Raji (cell line): ENCODE results near the gene ACKR1.

Experiments
- POLR2A ChIP-seq: IDR thresholded peaks from 2 replicates; pipeline ENCODE4 v1.6.1; 2011; ENCODE audit warnings: low read depth, low read length, control low read depth; ENCODE audit not compliant: insufficient read depth

ACKR1 gene

DNA sequence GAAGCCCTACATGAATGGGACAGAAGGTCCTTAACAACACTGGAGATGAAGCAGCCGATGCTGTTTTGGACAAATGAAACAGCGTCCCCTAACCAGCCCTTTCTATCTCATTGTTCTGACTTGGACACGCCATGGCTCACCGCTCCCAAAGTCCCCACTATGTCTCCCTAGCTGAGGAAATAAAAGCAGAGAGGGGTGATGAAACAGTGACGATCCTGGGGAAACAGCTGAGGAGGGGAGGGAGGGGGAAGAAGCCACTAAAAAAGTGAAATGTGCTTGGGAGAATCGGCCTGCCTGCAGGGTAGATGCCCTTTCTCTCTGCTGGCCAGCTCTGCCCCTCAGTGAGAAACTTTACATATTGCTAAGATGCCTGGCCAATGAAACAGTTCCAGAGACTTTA is 1.1 kb upstream of the ACKR1 start:
- TF ChIP-seq POLR2A, result no peak

DNA sequence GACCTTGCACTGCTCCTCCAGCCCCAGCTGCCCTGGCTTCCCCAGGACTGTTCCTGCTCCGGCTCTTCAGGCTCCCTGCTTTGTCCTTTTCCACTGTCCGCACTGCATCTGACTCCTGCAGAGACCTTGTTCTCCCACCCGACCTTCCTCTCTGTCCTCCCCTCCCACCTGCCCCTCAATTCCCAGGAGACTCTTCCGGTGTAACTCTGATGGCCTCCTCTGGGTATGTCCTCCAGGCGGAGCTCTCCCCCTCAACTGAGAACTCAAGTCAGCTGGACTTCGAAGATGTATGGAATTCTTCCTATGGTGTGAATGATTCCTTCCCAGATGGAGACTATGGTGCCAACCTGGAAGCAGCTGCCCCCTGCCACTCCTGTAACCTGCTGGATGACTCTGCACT is 550 bp downstream of the ACKR1 start:
- no peak for TF ChIP-seq POLR2A

DNA sequence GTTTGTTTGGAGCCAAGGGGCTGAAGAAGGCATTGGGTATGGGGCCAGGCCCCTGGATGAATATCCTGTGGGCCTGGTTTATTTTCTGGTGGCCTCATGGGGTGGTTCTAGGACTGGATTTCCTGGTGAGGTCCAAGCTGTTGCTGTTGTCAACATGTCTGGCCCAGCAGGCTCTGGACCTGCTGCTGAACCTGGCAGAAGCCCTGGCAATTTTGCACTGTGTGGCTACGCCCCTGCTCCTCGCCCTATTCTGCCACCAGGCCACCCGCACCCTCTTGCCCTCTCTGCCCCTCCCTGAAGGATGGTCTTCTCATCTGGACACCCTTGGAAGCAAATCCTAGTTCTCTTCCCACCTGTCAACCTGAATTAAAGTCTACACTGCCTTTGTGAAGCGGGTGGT is 1.4 kb downstream of the ACKR1 start:
- no peak for TF ChIP-seq POLR2A

DNA sequence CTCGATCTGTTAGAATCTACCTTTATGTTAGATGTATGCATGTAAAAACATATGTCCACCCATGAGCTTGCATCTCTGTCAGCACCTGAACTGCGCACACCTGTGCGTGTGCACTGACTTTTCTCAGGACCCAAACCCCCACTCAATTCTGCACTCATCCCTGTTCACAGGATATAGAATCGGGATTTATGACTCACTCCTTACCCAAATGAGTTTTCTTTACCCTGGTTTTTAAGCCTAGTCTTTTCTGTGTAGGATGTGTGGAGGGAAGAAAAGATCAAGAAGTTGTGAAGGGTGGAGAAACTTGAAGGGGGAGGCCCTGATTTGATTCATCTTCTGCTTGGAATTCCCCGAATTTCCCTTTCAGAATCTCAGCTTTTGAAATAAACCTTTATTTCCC is 2.4 kb downstream of the ACKR1 start:
- TF ChIP-seq POLR2A, result no peak

DNA sequence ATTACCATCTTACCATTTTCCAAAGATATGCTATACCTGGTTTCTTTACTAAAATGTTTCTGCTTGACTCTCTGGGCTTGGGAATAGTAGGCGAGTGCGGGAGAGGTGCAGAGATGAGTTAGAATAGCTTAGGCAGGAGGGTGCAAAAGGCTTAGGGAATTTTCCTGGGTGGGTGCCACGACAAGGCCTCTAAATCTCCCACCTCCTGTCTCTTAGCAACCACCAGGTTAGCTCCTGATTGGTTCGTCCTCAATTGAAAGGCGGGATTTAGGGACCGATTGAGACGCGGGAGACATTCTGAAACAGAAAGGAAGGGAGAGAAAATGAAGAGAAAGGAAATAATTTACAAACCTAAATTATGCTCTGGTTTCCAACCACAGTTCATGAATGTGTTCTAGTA is 3.1 kb downstream of the ACKR1 start:
- TF ChIP-seq POLR2A, result no peak

DNA sequence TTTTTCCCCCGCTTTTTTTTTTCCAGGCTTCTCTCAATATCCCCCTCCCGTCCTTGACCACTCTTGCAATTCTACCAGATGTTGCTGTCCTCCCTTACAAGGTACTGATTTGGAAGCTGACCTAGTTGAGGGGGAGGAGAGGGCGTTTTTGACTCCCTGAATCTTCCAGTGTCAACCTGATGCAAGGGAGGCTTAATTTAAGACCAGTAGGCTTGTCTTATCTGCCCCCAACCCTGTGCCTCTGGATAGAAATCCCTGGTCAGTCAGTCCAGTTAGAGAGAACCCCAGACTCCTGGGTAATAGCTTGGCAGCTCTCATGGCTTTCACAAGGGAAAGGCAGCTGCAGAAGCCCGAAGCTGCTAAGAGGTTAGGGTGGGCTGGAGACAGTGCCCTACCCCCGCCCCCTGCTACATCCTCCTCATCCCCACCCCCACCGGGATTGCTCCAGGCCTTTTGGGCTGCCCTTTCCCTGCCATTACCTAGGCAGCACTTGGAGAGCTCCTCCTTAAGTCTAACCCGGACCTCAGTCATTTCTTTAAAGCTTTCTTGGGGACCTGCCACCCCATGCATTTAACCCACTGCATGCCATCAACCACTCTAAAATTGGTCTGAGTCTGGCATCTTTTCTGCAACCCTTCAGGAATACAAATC is 3.6 kb downstream of the ACKR1 start:
- TF ChIP-seq POLR2A, result no peak

DNA sequence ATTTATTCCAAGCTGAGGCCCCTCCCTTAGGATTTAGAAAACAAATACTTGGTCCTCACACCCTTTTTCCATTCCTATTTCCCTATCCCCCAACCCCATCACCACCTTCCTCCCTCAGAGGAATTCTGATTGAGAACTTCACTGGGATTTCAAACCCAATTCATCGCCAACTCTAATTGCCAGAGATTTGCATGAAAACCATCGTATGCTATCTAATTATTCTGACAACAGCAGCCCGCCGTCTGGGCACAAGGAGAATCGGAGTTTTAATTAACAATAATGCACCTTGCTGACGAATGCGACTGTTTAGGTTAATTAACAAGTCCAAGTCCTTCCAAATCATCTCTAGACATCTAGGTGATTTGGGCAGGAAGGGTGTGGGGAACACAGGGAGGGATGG is 4.4 kb downstream of the ACKR1 start:
- TF ChIP-seq POLR2A, result no peak

DNA sequence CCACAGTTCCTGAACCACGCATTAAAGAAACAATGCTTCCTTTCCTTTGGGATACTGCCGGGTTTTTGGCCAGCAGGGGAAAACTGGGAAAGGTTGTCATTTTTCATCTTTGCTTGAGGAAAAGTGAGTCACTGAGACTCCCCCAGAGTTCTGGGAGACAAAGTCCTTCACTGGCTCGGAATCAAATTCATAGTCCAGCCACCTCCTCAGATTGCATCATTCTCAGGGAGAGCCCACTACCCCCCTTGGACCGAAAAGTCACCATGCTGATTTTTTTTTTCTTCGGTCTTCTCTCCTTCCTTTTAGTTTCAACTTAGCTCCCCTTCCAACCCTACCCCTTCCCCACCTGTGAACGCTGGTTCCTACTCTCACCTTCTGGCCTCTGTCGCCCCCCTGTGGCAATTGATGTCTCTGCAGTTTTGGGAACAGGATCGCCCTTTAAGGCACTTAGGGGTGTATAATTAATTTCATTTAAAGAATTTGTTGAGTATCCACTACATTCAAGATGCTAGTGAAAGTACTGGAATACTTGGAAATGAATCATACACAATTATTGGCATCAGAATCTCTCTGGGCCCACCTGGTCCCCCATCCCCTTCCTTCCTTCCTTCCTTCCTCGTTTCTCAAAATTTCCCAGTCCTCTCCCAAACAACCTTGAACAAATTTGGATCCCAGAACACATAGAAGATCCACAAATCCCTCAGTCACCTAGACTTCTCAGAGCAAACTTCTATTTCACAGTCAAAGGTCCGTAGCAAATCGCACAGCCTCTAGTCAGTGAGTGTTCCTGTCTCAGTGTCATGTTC is 6.9 kb downstream of the ACKR1 start:
- no peak for TF ChIP-seq POLR2A

DNA sequence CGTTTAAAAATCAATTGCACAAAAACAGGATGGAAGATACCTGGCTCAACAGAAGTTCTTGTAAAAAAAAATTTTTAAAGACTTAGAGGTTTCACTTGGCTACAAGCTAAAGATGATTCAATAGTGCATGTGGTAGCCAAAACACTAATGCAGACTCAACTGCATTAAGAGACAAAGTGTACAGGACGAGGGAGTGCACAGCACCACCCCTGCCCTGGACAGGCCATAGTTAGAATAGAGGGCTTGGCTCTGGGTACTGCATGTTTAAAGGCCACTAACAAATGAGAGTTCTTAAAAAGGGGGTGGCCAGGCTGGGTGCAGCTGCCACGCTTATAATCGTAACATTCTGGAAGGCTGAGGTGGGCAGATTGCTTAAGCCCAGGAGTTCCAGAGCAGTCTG is 7.9 kb downstream of the ACKR1 start:
- TF ChIP-seq POLR2A, result no peak

DNA sequence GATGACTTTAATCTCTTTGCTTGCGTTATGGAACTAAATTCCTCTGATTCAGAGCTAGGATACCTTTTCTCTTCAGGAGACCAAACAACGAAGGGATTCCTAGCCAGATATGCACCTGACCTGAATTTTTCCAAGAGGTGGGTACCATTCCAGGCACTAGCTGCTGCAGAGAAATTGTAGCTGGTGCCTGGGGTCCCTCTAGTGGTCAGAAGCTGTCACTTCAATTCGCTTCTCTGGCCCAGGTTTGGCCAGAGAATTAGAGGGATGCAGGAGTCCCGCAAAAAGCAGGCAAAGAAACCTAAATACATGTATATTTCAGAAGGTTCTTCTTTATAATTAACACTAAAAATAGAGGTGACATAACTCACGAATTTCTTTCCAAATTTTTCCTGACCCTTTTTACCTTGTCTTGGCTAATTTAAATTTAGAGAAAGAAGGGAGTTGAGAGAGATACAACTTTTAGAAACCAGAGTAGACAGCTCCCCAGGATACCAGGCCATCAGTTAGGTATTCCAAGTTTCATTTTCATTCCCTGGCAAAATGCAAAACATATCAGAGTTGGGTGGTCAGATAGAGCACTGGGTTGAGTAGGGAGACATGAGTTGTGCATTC is 9.6 kb downstream of the ACKR1 start:
- no peak for TF ChIP-seq POLR2A

DNA sequence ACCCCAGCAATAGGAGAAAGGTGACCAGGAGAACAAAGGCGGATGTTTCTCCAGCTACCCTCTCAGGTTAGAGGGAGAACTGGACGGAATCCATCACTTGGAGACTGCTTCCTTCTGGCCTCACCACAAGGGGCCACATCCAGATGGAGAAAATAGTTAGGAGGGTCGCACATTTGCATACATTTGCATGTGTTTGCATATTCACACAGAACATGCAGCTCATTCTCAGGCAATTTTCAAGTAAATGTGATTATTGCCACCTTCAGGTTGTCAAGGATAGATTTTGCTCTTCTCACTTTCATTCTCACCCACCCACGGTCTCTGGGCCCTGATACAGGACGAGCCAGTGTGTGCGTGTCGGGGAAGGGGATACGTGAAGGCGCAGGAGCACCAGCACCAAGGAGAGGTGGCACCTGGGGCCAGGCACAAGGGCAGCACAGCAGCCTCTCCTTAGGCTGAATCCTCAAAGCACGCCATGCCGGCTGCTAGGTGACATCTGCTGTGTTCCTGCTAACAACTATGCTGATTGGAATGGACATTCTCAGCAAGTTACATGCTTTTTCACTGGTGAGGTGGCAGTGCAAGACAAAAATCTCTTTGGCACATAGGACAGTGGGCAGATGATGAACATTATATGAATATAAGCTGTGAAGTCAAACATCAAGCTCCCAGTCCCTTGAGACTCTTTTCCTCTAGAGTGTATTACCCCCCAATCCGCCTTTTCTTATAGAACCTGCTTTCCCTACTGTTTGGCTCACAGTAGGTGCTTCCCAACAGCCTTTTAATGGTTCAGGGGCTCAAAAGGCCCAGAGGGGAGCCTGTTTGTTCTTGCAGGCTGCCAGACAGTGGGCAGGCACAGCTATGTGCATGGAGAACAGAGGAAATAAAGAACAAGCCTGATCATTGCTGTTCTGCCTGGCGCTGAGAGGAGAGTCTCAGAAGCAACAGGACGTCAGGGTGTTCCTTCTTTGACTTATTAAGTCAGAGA is 14.3 kb downstream of the ACKR1 start:
- TF ChIP-seq POLR2A, result no peak

DNA sequence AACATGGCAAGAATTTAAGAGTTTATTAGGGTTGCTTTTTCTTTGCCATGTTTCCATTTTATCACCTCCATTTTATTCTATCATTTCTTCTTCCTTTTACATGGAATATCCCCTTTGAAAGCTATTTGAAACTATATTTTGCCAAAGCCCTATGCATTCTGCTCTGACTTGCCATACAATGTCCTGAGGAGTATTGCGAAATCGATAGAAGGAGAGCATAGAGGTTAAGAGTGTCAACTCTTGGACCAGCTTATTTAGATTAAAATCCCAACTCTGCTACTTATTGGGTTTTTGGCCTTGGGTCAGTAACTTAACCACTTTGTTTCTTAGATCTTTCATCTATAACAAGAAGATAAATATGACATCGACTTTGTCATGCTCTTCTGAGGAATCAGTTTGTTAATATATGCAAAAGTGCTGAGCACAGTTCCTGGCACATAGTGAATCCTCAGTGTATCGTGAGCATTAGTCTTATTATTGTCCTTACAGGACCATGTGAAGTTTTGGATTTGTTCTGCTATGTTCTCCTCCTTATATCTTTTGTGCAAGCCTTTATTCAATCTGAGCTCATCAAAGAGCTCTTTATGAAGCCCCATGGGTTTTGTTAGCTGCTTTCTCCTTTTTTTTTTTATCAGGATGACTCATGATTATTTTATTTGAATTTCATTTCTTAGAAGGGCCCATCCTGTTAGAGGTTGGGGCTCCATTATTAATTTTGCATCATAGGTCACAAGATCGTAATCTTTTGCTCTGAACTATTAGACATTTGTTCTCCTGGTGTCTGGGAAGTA is 17.6 kb downstream of the ACKR1 start:
- no peak for TF ChIP-seq POLR2A

DNA sequence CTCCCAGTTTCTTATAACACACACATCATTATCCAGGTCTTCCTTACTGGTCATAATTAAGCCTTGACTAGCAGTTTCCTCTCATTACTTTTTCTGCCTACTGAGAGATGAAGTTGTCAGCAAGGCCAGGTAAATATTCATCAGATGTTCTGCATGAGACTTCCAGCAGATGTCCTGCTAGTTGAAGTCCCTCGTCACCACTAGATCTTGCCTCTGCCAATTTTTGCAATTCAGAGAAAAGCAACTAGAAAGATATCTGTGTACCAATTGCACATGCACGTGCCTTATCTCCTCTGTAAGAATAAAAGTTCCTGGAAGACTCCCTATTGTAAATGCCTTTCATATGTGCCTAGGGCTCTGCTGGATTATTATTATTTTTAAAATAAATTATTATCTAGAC is 18.3 kb downstream of the ACKR1 start:
- no peak for TF ChIP-seq POLR2A

DNA sequence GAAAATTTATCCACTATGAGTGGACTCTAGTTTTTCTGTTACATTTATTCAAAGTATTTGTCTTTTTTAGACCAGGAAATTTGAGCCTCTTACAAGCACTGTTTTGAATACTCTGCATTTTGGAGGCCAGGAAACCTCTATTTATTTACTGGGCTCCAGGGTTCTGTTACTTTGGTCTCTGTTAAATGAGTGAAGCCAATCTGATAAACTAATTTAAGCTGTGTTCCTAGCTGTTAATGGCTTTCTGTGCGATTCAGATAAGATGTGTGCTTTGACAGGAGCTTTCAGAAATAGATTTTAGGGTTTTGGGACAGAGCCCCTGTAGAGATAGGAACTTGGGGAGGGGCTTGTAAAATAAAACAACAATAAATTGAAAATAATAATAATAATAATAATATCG is 23.9 kb downstream of the ACKR1 start:
- no peak for TF ChIP-seq POLR2A
